NCI-H2107 treated with DMSO at 0.1 percent for 48 hours (cell line): ENCODE data around the gene PLA2G2F.

ENCODE experiments used
- DNase-seq: peaks from one replicate; lab custom pipeline; 2025; ENCODE audit not compliant: unreplicated experiment; lab: John Stamatoyannopoulos, UW

Gene PLA2G2F, protein sequence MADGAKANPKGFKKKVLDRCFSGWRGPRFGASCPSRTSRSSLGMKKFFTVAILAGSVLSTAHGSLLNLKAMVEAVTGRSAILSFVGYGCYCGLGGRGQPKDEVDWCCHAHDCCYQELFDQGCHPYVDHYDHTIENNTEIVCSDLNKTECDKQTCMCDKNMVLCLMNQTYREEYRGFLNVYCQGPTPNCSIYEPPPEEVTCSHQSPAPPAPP

GRCh38 chr1:20138961-20139550, at the start of gene PLA2G2F:
PLA2G2F (plus strand) TSS chr1:20139323; CDS start chr1:20139428, 105 bp downstream.
- DNase-seq: no peak

DNA sequence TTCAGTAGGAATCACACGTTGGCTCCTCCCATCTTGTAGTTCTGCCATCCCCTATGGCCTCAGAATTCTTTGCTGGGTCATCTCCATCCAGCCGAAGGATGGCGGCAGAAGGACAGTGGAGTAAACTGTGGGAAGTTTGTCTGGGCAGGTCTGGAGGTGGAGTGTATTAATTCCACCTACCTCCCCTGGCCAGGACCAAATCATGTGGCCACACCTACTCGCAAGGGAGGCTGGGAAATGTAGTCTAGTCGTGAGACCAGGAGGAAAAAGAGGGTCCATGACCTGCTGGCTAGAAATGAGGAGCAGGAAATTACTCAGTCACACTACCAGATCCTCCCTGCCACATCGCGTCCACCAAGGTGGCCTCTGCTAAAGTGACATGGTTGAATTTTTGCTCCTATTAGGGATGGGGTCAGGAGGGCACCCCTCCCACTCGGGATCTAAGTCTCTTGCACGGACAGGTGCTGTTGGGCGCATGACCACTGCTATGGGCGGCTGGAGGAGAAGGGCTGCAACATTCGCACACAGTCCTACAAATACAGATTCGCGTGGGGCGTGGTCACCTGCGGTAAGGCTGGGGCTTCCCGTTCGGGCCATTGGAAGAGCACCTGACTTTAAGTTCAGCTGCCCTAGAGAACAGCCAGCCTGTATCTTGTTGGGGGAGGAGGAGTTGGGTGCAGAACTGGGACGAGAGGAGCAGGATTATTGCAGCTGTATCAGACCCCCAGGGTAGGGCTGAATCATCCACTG, 49.6 kb upstream of the PLA2G2F start:
- DNase-seq: no peak

- DNase-seq: no peak
These were observed 49.0 kb upstream of the PLA2G2F start for GRCh38 chr1:20090119-20090518.

DNA sequence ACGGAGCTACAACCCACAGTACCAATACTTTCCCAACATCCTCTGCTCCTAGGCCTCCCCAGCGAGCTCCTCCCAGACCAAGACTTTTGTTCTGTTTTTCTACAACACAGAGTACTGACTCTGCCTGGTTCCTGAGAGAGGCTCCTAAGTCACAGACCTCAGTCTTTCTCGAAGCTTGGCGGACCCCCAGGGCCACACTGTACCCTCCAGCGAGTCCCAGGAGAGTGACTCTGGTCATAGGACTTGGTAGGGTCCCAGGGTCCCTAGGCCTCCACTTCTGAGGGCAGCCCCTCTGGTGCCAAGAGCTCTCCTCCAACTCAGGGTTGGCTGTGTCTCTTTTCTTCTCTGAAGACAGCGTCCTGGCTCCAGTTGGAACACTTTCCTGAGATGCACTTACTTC, 48.5 kb upstream of the PLA2G2F start:
- DNase-seq: no peak

DNA sequence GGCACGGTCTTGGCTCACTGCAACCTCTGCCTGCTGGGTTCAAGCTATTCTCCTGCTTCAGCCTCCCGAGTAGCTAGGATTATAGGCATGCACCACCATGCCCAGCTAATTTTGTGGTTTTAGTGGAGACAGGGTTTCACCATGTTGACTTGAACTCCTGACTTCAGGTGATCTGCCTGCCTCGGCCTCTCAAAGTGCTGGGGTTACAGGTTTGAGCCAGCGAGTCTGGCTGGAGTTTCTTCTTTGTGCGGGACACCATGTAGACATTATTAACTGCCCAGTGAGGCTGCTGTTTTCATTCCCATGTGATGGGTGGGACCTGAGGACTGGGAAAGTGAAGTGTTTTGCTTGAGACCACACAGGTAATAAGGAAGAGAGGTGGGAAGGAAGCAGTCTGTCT, 45.8 kb upstream of the PLA2G2F start:
- DNase-seq: no peak

- no peak for DNase-seq
These were observed 45.2 kb upstream of the PLA2G2F start for GRCh38 chr1:20093940-20094391.

- peak; percentile 19 for DNase-seq
These were observed 43.3 kb upstream of the PLA2G2F start for GRCh38 chr1:20095564-20096434.

DNA sequence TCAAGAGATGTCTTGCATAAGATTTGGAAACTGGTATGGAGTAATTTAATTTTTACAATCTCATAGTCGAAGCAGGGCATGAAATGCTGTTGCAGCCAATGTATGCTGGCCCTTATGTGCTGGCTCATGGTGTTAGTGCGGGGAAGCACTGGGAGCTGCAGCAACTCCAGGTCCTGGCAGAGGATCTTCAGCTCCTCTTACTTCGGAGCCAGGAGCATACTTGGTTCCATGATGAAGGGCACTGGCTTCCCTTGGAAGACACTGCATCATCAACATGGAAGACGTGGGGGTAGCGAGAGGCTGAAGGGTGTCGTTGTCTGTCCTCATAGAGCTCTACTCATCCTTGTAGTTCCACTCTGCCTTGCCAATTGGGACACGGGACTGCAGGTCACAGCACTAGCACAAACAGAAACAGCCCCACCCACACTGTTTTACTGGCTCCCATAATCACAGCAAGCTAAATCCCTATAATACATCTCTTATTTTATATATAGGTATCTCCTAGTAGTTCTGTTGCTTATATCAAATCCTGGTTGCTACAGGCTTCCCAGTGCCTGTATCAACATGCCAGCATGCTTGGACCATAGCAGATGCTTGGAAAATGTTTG, 42.2 kb upstream of the PLA2G2F start:
- no peak for DNase-seq

DNA sequence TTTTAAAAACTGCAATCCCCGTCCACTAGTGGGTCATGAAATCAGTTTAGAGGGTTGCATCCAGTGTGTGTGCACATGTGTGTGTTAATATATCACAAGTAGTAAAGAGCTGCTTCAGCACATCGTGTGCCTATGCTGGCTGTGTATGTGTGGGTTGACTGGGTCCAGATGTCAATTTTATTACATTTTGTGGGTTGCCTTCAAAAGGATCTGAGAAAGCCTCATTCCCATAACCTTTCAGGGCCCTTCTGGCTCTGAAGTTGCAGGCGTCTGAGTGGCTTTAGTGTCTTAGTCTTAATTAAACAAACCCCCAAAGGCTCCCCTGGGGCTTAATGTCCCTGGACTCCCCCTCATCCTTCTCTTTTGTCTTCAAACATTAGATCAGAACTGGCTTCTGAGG, 39.6 kb upstream of the PLA2G2F start:
- DNase-seq: no peak

DNA sequence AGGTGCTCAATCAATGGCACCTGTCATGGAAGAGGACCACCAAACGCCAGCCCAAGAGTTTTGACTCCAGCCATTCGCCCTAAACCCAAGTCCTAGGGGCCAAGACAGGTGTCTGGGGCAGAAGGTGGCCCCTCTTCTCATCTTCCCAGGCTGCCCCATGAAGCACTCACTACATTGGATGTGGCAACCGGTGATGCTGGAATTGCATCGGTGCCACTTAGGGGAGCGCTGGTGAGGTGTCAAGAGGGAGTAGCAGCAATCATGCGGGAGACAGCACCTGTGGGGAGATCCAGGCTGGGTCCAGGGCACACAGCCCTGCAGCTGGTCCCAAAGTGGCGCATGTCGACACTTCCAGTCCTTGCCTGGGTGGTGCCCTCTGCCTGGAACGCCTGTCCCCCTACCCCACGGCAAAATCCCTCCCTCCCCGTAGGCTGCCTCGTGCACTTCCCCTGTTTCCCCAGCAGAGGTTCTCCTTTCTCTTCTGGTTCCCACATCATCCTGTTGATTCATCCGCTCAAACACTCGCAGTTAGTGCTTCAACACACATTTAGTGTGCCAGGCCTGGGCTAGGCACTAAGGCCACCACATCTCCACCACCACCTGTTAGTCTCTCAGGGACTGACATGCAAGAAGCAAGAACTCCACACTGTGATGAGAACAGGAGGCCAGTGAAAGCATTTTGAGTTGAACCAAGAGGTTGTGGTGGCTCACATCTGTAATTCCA, 38.3 kb upstream of the PLA2G2F start:
- peak; percentile 12 for DNase-seq

- no peak for DNase-seq
These were observed 36.2 kb upstream of the PLA2G2F start for GRCh38 chr1:20102875-20103274.

DNA sequence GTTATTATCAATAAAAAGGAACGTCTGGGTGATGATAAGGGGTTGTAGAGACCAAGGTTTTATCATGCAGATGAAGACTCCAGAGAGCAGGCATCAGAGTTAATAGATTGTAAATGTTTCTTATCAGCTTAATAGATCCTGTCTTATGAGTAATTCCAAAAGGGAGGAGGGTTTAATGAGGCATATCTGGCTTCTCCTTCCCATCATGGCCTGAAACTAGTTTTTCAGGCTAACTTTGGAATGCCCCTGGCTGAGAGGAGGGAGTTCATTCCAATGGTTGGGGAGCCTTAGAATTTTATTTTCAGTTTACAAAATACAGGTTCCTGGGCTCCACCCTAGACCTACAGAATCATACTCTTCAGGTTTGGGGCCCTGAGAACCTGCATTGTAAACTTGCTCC, 33.3 kb upstream of the PLA2G2F start:
- no peak for DNase-seq

DNA sequence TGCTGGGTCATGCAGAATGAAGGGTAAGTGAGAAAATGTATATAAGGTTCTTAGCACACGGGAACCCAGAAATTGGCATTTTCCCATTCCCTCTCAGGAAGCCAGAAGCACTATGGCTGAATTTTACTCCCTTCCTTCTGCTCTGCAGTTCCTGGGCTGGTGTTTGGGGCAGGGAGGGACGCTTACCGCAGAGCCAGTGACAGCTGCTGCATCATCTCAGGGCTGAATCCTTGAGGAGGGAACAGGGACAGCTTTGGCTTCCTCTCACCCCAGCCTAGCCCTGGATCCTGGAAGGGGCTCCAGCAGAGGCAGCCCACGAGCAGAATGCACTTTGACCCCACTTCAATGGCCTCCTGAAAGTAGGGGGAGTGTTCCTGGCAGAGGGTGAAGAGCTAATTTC, 31.8 kb upstream of the PLA2G2F start:
- no peak for DNase-seq

GRCh38 chr1:20107796-20108195, 31.3 kb upstream of the PLA2G2F start:
- no peak for DNase-seq

- DNase-seq: no peak
These were observed 30.6 kb upstream of the PLA2G2F start for GRCh38 chr1:20108366-20109123.

DNA sequence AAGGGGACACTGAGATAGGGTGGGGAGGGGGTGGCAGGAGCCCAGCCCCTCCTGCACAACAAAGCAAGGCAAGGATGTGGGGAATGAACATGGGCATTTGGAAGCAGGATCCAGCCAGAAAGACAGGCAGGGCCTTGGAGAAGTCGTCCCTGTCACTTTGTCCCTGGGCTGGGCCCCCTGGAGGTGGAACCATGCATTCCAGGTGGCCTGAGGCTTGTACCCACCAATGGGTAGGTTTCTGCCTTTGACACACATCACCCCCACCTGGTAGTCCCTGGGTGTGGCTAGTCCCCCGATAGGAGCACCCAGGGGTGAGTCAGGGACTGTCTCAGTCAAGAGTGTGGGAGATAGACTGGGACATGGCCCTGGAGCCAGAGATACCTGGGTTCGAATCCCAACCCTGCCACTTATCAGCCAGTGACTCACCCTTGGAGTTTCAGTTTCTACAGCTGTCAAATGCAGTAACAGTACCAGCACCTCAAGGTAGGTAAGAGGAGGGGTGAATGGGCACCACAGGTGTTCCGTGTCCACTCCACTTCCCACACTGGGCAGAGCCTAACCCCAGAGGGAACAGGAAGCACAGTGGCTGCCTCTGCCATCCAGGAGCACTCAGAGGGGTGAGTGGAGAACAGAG, 29.8 kb upstream of the PLA2G2F start:
- DNase-seq: no peak

- no peak for DNase-seq
These were observed 28.4 kb upstream of the PLA2G2F start for GRCh38 chr1:20110679-20111078.

DNA sequence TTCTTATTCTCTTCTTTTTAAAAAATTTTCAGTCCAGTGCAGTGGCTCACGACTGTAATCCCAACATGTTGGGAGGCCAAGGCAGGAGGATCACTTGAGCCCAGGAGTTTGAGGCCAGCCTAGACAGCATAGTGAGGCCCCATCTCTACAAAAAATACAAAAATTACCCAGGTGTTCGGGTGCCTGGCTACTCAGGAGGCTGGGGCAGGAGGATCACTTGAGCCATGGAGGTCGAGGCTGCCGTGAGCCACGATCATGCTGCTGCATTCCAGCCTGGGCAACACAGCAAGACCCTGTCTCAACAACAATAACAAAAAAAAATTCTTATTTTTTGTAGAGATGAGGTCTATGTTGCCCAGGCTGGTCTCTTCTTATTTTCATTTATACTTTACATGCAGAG, 27.7 kb upstream of the PLA2G2F start:
- DNase-seq: no peak
